ENCODE data around the gene LAPTM5.

Gene LAPTM5

GRCh38 chr1:30786264-30786991 is 28.9 kb upstream of the LAPTM5 start:
- no peak for DNase-seq

GRCh38 chr1:30785714-30786113 is 28.1 kb upstream of the LAPTM5 start:
- no peak for DNase-seq

DNA sequence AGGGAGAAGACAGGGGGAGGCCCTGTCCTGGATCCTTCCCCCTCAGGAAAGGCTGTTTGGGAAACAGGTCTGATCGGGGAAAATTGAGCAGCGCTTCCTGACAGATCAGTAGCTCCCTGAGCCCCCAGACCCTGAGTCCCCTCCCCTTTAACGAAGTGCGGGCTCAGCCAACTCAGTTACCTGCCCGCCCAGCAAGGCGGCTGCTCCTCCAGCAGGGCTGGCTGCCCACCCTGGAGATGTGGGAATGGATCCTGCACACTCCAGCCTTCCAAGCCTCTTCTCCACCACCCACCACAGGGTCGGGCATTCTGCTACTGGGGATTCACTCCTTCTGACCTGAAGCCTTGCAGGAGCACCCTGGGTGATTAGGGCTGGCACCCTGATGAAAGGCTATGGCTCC is 27.6 kb upstream of the LAPTM5 start:
- no peak for DNase-seq

DNA sequence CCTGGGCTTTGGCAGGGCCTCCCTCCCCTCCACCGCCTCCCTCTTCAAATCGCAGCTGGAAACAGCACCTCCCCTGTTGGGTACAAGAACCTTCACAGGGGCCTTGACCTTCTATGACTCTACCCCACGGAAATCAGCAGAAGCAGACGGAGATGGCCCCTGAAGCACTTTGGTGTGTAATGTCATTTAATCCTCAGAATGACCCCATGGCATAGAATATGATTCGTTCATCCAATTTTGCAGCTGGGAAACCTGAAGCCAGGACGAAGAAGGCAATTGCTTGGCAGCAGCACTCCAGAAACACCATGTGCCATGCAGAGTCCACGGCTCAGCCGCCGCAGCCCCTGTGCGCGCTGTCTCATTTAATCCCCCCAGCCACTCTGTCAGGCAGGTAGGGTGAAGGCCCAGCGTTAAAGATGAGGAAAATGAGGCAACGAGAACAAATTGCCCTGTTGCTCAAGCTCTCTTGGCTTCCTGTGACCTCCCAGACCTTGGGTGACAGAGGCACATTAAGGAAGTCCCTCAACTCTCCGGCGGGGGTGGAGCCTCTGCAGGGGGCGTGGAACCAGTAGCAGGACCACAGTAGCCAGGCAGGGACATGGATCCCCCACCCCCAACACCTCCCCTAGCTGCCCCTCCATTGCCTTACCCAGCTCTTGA is 25.8 kb upstream of the LAPTM5 start:
- DNase-seq, result no peak

GRCh38 chr1:30782361-30783255 is 25.0 kb upstream of the LAPTM5 start:
- DNase-seq, result peak; percentile 46

- no peak for DNase-seq
Measured at GRCh38 chr1:30781906-30782305, 24.3 kb upstream of the LAPTM5 start.

- DNase-seq, result no peak
Measured at GRCh38 chr1:30780409-30780808, 22.8 kb upstream of the LAPTM5 start.

- DNase-seq, result peak; percentile 70
Measured at GRCh38 chr1:30779294-30780071, 21.9 kb upstream of the LAPTM5 start.

DNA sequence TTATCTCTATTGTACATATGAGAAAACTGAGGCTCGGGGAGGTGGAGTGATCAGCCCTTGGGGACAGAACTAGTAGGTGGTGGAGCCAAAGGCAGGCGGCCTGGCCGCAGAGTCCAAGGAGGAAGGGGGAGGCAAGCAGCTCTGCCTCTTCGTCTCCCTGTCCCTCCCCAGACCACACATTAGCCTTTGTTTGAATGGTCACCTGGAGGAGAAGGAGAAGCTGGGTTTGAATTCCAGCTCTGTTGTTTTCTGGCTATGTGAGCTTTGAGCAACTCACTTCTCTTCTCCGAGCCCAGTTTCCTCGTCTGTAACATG is 21.4 kb upstream of the LAPTM5 start:
- DNase-seq, result no peak

DNA sequence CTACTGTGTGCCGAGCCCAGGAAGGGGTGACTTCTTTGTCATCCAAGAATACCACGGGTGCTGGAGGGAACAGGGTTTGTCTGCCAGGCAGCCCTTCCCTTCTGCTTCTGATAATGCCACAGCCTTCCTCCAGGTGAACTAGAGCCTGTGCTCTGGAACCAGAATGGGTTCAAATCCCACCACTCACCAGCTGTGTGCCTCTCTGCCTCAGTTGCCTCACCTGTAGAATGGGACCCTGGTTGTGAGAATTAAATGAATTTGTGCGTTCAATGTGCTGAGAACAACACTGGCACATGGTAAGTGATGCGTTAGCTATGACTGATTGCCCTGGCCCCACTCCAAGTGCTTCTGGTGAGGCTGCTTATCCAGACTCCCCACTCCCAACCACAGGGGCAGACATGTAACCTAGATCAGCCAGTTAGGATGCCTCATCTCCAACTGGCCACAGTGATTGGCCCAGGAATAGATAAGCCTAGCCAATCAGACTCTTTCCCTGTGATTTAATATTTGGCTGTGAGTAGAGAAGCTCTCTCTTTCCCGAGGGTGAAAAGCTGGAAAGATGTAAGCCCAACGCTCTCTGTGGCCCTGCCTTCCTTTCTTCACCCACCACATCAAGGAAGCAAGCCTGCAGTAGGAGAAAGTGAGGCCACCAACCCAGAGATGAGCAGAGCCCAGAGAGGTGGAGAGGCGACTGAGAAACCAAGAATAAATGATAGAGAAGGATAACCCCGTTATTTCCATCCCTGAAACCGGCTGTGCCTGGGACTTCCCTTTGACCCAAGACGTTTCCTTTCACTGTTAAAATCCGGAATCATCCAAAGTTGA is 20.8 kb upstream of the LAPTM5 start:
- peak; percentile 93 for DNase-seq

DNA sequence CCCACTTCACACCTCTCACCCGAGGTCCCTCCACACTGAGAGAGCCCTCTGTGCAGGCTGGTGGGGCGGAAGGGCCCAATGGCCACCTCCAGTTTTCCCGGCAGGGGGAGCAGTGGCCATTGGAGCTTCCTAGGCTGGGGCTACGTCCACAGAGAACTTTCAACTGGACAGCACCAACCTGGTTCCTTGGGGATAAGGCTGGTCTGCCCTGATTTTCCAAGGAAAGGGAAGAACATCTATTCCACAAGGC is 20.3 kb upstream of the LAPTM5 start:
- DNase-seq, result no peak

- no peak for DNase-seq
Measured at GRCh38 chr1:30777060-30777903, 19.7 kb upstream of the LAPTM5 start.

GRCh38 chr1:30776097-30777059 is 18.8 kb upstream of the LAPTM5 start:
- no peak for DNase-seq

DNA sequence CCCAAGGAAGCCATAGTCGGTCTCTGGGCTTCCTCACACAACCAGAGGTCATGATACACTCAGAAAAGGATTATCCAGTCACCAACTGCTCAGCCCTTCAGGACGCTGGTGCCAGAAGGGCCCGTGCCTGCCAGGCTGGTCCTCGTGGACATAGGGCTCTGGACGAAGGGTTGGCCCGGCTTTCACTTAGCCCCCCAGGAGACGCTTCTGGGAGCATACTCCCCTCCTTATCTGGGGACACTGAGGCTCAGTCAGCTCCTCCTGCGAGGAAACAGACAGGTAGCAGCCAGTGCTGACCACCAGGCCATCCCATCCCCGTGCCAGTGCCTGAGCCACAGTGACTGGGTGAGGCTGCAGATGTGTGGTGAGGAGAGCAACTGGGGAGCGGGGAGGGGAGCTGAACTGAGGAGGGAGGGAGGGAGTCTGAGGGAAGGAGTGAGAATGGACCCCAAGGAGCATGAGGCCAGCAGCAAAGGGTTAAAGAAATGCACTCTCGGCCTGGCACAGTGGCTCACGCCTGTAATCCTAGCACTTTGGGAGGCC is 17.9 kb upstream of the LAPTM5 start:
- DNase-seq, result no peak

- no peak for DNase-seq
Measured at GRCh38 chr1:30774550-30775432, 17.2 kb upstream of the LAPTM5 start.

DNA sequence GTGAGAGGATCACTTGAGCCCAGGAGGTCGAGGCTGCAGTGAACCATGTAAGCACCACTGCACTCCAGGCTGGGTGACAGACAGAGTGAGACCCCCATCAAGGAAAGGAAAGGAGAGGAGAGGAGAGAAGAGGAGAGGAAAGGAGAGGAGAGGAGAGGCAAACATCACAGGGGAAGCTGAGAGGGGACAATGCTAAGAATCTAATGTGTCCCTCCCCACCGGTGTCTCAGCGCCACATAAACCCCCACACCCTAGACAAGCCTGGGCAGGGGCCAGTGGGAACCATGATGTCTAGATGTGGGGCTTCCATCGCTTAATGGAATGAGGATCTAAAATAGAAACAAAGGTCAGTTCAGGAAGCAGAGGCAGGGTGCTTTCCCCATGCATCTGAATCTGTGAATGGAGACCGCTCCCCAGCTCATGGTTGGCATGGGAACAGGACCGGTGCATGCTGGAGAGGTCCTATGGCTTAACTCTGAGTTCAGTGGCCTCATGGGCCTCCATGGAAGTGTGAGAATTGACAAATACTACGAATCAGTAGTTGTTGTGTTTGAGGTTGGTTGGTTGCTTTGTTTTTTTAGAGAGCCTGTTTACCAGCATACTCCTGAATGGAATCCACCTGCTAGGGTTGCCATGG is 16.3 kb upstream of the LAPTM5 start:
- no peak for DNase-seq

DNA sequence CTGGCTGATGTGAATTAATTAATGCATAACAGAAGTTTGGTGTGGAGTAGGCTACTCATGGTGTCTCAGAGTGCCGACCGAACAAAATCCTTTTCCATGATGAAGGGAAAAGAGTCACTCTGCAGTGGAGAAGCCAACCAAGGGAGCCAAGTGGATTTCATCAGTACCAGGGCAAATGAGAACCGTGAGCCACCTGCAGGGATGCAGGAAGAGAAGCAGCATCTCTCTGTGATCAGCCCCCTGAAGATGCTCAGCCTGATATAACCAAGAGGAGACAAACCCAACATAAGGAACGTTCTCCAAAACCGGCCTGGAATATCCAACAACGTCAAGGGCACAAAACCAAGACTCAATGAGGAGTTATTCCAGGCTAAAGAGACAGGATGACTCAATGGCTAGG is 13.4 kb upstream of the LAPTM5 start:
- no peak for DNase-seq

GRCh38 chr1:30770150-30770549 is 12.6 kb upstream of the LAPTM5 start:
- no peak for DNase-seq

Measured in NCI-H1694 treated with DMSO at 0.1 percent for 48 hours (cell line).